COLO829 (cell line): ENCODE measurements around the gene PGRMC1.
A peak's percentile ranks its signal among the peaks of the same experiment; 100 is the strongest.
"Not testable (repeated sequence)": the region's sequence is repeated elsewhere in the genome, so short reads cannot be mapped to it uniquely, and the experiment has no call there.

Experiments
- DNase-seq: peaks from one replicate; pipeline ENCODE4 v3.0.0; 2012; ENCODE audit warnings: low spot score

PGRMC1 gene

GRCh38 chrX:119235051-119235511 is 1.0 kb upstream of the PGRMC1 start:
- no peak for DNase-seq

- DNase-seq: no peak
Measured at GRCh38 chrX:119236623-119237561, 807 bp downstream of the PGRMC1 start.

GRCh38 chrX:119237562-119237942 is 1.5 kb downstream of the PGRMC1 start:
- DNase-seq: no peak

- no peak for DNase-seq
Measured at GRCh38 chrX:119238557-119238956, 2.5 kb downstream of the PGRMC1 start.

GRCh38 chrX:119240356-119240755 is 4.3 kb downstream of the PGRMC1 start:
- no peak for DNase-seq

- no peak for DNase-seq
Measured at GRCh38 chrX:119247702-119248101, 11.6 kb downstream of the PGRMC1 start.

GRCh38 chrX:119249891-119250290 is 13.8 kb downstream of the PGRMC1 start:
- no peak for DNase-seq

- DNase-seq: no peak
Measured at GRCh38 chrX:119251386-119251785, 15.3 kb downstream of the PGRMC1 start.

- DNase-seq: no peak
Measured at GRCh38 chrX:119252716-119253115, 16.6 kb downstream of the PGRMC1 start.

- DNase-seq: peak; percentile 16
Measured at GRCh38 chrX:119266364-119266995, 30.4 kb downstream of the PGRMC1 start.

GRCh38 chrX:119267115-119267514 is 31.0 kb downstream of the PGRMC1 start:
- not testable (repeated sequence) for DNase-seq

GRCh38 chrX:119272882-119273419 is 36.9 kb downstream of the PGRMC1 start:
- DNase-seq: no peak

GRCh38 chrX:119273420-119274192 is 37.5 kb downstream of the PGRMC1 start:
- DNase-seq: no peak

- DNase-seq: not testable (repeated sequence)
Measured at GRCh38 chrX:119282347-119282746, 46.3 kb downstream of the PGRMC1 start.

- no peak for DNase-seq
Measured at GRCh38 chrX:119288890-119289393, 52.9 kb downstream of the PGRMC1 start.

GRCh38 chrX:119290476-119290875 is 54.4 kb downstream of the PGRMC1 start:
- no peak for DNase-seq

- not testable (repeated sequence) for DNase-seq
Measured at GRCh38 chrX:119291246-119291645, 55.2 kb downstream of the PGRMC1 start.

GRCh38 chrX:119292445-119292844 is 56.4 kb downstream of the PGRMC1 start:
- no peak for DNase-seq
